RWPE1 (cell line): ENCODE measurements around the gene SGF29.
A peak's percentile ranks its signal among the peaks of the same experiment; 100 is the strongest.
"Not testable (repeated sequence)": the region's sequence is repeated elsewhere in the genome, so short reads cannot be mapped to it uniquely, and the experiment has no call there.

ENCODE experiments used
- CTCF ChIA-PET: fragments of 350-600 bp; sonication (Branson Sonifier 250); formaldehyde crosslinking; extraction: SDS; loops from one replicate; lab custom pipeline; 2021; lab: Yijun Ruan, JAX
- POLR2A ChIA-PET: fragments of 400-600 bp; formaldehyde crosslinking; extraction: SDS; loops from one replicate; lab custom pipeline; 2020; ENCODE audit warnings: antibody characterized with exemption; ENCODE audit not compliant: low non-redundant PET; lab: Yijun Ruan, JAX
- DNase-seq: peaks from one replicate; pipeline ENCODE4 v3.0.0; 2012; ENCODE audit warnings: low spot score
- H3K27ac ChIP-seq: fragments of 450-650 bp; 2 replicates; pipeline ENCODE4 v1.5.1; 2017
- CTCF ChIP-seq: fragments of 450-650 bp; conservative IDR thresholded peaks from 2 replicates; pipeline ENCODE4 v1.5.1; 2017; ENCODE audit warnings: low read depth, mild to moderate bottlenecking

SGF29 gene

GRCh38 chr16:28617874-28618273, 64.2 kb downstream of the SGF29 start:
- ChIA-PET CTCF (no interaction called here), POLR2A (no interaction called here)
- DNase-seq = no peak
- no peak for TF ChIP-seq CTCF
- no peak overlapping the region; the same call in 1 of the 2 replicates for H3K27ac ChIP-seq

- CTCF ChIA-PET = interaction anchor here (0.6 to 0.7 kb wide), 2 partner anchors 17 to 214 kb away, joined by 3 to 6 read pairs; no protein-coding TSS in a partner anchor
- DNase-seq, H3K27ac ChIP-seq, POLR2A ChIA-PET: not testable (repeated sequence)
Measured at GRCh38 chr16:28620316-28620715, 66.6 kb downstream of the SGF29 start.

- no peak for DNase-seq
- ChIA-PET CTCF (no interaction called here), POLR2A (interaction anchor here (0.7 kb wide), 1 partner anchor 35 kb away, joined by 6 read pairs; no protein-coding TSS in a partner anchor)
- no peak overlapping the region for H3K27ac ChIP-seq
- TF ChIP-seq CTCF = no peak
Measured at GRCh38 chr16:28621481-28622155, 67.9 kb downstream of the SGF29 start.

GRCh38 chr16:28622532-28623171, 68.9 kb downstream of the SGF29 start:
- peak overlapping the region; percentile 63 for H3K27ac ChIP-seq
- POLR2A ChIA-PET, DNase-seq: not testable (repeated sequence)
- CTCF ChIA-PET = interaction anchor here (0.6 to 0.7 kb wide), 2 partner anchors 75 to 1469 kb away, joined by 3 to 7 read pairs; partner anchors contain the start of gene TBX6

GRCh38 chr16:28623172-28623711, 69.5 kb downstream of the SGF29 start:
- ChIA-PET POLR2A (no interaction called here), CTCF (interaction anchor here (0.6 to 0.7 kb wide), 3 partner anchors 76 to 1468 kb away, joined by 3 to 7 read pairs (median 3); partner anchors contain the start of gene TBX6)
- peak overlapping the region; percentile 63 for H3K27ac ChIP-seq
- TF ChIP-seq CTCF = no peak
- peak; percentile 58 for DNase-seq

- H3K27ac ChIP-seq, CTCF ChIA-PET, POLR2A ChIA-PET, DNase-seq: not testable (repeated sequence)
Measured at GRCh38 chr16:28630905-28631304, 77.2 kb downstream of the SGF29 start.

GRCh38 chr16:28636093-28636823, 82.5 kb downstream of the SGF29 start:
- CTCF ChIA-PET, H3K27ac ChIP-seq, DNase-seq, POLR2A ChIA-PET: not testable (repeated sequence)

GRCh38 chr16:28637765-28638164, 84.0 kb downstream of the SGF29 start, which contains the start of gene NPIPB8:
Gene NPIPB8 (plus strand): TSS chr16:28638065. CDS start chr16:28638361, 296 bp downstream.
- POLR2A ChIA-PET, CTCF ChIA-PET, DNase-seq: not testable (repeated sequence)
- peak within 1 kb of the TSS; percentile 80 for H3K27ac ChIP-seq

- H3K27ac ChIP-seq = peak overlapping the region; percentile 80
- DNase-seq, POLR2A ChIA-PET, CTCF ChIA-PET: not testable (repeated sequence)
Measured at GRCh38 chr16:28638359-28638758, 84.6 kb downstream of the SGF29 start.

GRCh38 chr16:28639959-28640358, 86.2 kb downstream of the SGF29 start:
- CTCF ChIA-PET, DNase-seq, POLR2A ChIA-PET, H3K27ac ChIP-seq: not testable (repeated sequence)
